Measurements from ENCODE around the gene SLFNL1.

DNA sequence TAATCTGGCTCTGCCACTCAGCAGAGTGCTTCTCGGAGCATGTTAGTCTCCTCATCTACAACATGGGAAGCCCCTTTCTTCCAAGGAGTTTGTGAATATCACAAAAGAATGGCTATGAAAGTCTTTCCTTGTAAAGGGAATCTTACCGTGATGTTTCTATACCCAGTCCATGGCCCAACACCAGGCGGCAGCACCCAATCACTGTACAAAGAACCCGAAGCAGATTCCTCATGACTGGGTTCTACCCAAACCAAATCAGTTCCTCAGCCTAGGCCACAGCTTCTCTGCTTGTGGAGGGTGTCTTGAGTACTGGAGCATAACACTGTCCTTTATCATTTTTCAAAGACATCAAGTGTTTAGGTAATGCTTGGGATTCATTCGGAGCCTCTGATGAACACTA lies 16.6 kb upstream of the SLFNL1 start:
- TF ChIP-seq, protein P1, sequence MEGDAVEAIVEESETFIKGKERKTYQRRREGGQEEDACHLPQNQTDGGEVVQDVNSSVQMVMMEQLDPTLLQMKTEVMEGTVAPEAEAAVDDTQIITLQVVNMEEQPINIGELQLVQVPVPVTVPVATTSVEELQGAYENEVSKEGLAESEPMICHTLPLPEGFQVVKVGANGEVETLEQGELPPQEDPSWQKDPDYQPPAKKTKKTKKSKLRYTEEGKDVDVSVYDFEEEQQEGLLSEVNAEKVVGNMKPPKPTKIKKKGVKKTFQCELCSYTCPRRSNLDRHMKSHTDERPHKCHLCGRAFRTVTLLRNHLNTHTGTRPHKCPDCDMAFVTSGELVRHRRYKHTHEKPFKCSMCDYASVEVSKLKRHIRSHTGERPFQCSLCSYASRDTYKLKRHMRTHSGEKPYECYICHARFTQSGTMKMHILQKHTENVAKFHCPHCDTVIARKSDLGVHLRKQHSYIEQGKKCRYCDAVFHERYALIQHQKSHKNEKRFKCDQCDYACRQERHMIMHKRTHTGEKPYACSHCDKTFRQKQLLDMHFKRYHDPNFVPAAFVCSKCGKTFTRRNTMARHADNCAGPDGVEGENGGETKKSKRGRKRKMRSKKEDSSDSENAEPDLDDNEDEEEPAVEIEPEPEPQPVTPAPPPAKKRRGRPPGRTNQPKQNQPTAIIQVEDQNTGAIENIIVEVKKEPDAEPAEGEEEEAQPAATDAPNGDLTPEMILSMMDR (IDR thresholded peaks at IDR 0.05; ENCODE audit: low read length), result no peak
- no peak for TF ChIP-seq EZH2phosphoT487 (IDR thresholded peaks at IDR 0.05; ENCODE audit: low read length)
